Measurements from ENCODE around the gene NAGA. TPM values are rescaled to one million over a fixed set of nuclear protein-coding genes. Genes with fewer than 3 reads are reported as not detected.
"Not testable (repeated sequence)": the region's sequence is repeated elsewhere in the genome, so short reads cannot be mapped to it uniquely, and the experiment has no call there.

The NAGA gene
- total and polyA plus RNA-seq, 2 experiments from 2014 or later, result 25.9 to 40.4 TPM

- TF ChIP-seq EZH2 (IDR thresholded peaks at IDR 0.05; ENCODE audit: insufficient read depth, poor library complexity, severe bottlenecking) (no peak), EZH2phosphoT487 (IDR thresholded peaks at IDR 0.05; ENCODE audit: insufficient read depth, low read depth) (no peak)
- Histone ChIP-seq H3K4me1 (ENCODE audit: insufficient read depth) (peaks cover 24% of the 10 kb centered on the region), H3K9ac (no peak overlapping the region), H4K20me1 (ENCODE audit: insufficient read depth) (no peaks in the 10 kb centered on the region), H3K79me2 (ENCODE audit: insufficient read depth) (peaks cover 36% of the 10 kb centered on the region), H2AFZ (peak overlapping the region; percentile 79; the same call in 1 of the 2 replicates), H3K4me3 (no peak overlapping the region), H3K36me3 (ENCODE audit: low read depth) (no peaks in the 10 kb centered on the region), H3K27me3 (replicated peaks; ENCODE audit: insufficient read depth) (no peaks in the 10 kb centered on the region), H3K9me3 (ENCODE audit: low read depth) (no peaks in the 10 kb centered on the region), H3K4me2 (ENCODE audit: unreplicated experiment) (no peak overlapping the region), H3K9me2 (ENCODE audit: insufficient read depth) (no peaks in the 10 kb centered on the region), H3K27ac (no peak overlapping the region), H3F3A (ENCODE audit: insufficient read depth) (peaks cover 22% of the 10 kb centered on the region)
- WGBS, 2 experiments (ENCODE audit: low coverage in 1 of 2, low lambda C conversion rate in 2 of 2, missing lambda C conversion rate in 2 of 2), result 68 to 71% methylated on average over 8 of the region's 8 CpGs
- DNase-seq, result peak; percentile 33
- in situ Hi-C loops (cut with MboI), result no loop called here
Observed at GRCh38 chr22:42072606-42073330, 2.2 kb upstream of the NAGA start.

- Histone ChIP-seq H3K4me3 (peak overlapping the region; percentile 71), H3K9ac (peak overlapping the region; percentile 80), H3F3A (ENCODE audit: insufficient read depth) (peaks cover 16% of the 10 kb centered on the region), H3K27ac (peak overlapping the region; percentile 88), H3K4me2 (ENCODE audit: unreplicated experiment) (peak overlapping the region; percentile 91), H3K4me1 (ENCODE audit: insufficient read depth) (peaks cover 24% of the 10 kb centered on the region), H3K79me2 (ENCODE audit: insufficient read depth) (peaks cover 35% of the 10 kb centered on the region), H2AFZ (peak overlapping the region; percentile 83)
- DNase-seq; H3K36me3 ChIP-seq (ENCODE audit: low read depth); H4K20me1 ChIP-seq (ENCODE audit: insufficient read depth); in situ Hi-C loops (cut with MboI); H3K9me3 ChIP-seq (ENCODE audit: low read depth); H3K27me3 ChIP-seq (replicated peaks; ENCODE audit: insufficient read depth); H3K9me2 ChIP-seq (ENCODE audit: insufficient read depth): not testable (repeated sequence)
- 64 to 73% methylated on average over 7 of the region's 7 CpGs for WGBS, 2 experiments (ENCODE audit: low coverage in 1 of 2, low lambda C conversion rate in 2 of 2, missing lambda C conversion rate in 2 of 2)
Observed at GRCh38 chr22:42071508-42071907, 896 bp upstream of the NAGA start.

GRCh38 chr22:42069801-42070516 lies 653 bp downstream of the NAGA start:
- peak overlapping the region; percentile 83 for H2AFZ ChIP-seq
- H3K27me3 ChIP-seq (replicated peaks; ENCODE audit: insufficient read depth), result no peaks in the 10 kb centered on the region
- 14 to 20% methylated on average over 19 of the region's 19 CpGs for WGBS, 2 experiments (ENCODE audit: low coverage in 1 of 2, low lambda C conversion rate in 2 of 2, missing lambda C conversion rate in 2 of 2)
- H3K4me1 ChIP-seq (ENCODE audit: insufficient read depth), result peaks cover 19% of the 10 kb centered on the region
- no peaks in the 10 kb centered on the region for H3K9me2 ChIP-seq (ENCODE audit: insufficient read depth)
- no peak for DNase-seq
- in situ Hi-C loops (cut with MboI), result no loop called here
- H3K4me3 ChIP-seq, result peak overlapping the region; percentile 71
- peak overlapping the region; percentile 91 for H3K4me2 ChIP-seq (ENCODE audit: unreplicated experiment)
- H3K27ac ChIP-seq, result peak overlapping the region; percentile 88
- H4K20me1 ChIP-seq (ENCODE audit: insufficient read depth), result no peaks in the 10 kb centered on the region
- TF ChIP-seq EZH2phosphoT487 (IDR thresholded peaks at IDR 0.05; ENCODE audit: insufficient read depth, low read depth), result no peak
- TF ChIP-seq EZH2 (IDR thresholded peaks at IDR 0.05; ENCODE audit: insufficient read depth, poor library complexity, severe bottlenecking), result no peak
- no peaks in the 10 kb centered on the region for H3K9me3 ChIP-seq (ENCODE audit: low read depth)
- no peaks in the 10 kb centered on the region for H3K36me3 ChIP-seq (ENCODE audit: low read depth)
- peak overlapping the region; percentile 80 for H3K9ac ChIP-seq
- peaks cover 19% of the 10 kb centered on the region for H3K79me2 ChIP-seq (ENCODE audit: insufficient read depth)
- peaks cover 9% of the 10 kb centered on the region; the same call in 1 of the 2 replicates for H3F3A ChIP-seq (ENCODE audit: insufficient read depth)

GRCh38 chr22:42068291-42068690 lies 2.3 kb downstream of the NAGA start:
- H3K27ac ChIP-seq, result no peak overlapping the region
- no peaks in the 10 kb centered on the region for H3K9me3 ChIP-seq (ENCODE audit: low read depth)
- H3K4me1 ChIP-seq (ENCODE audit: insufficient read depth), result peaks cover 13% of the 10 kb centered on the region
- no peaks in the 10 kb centered on the region for H3K27me3 ChIP-seq (replicated peaks; ENCODE audit: insufficient read depth)
- TF ChIP-seq EZH2 (IDR thresholded peaks at IDR 0.05; ENCODE audit: insufficient read depth, poor library complexity, severe bottlenecking), result no peak
- no peak for TF ChIP-seq EZH2phosphoT487 (IDR thresholded peaks at IDR 0.05; ENCODE audit: insufficient read depth, low read depth)
- H3K9me2 ChIP-seq (ENCODE audit: insufficient read depth), result no peaks in the 10 kb centered on the region
- in situ Hi-C loops (cut with MboI), result no loop called here
- no peak overlapping the region for H3K4me2 ChIP-seq (ENCODE audit: unreplicated experiment)
- H3K4me3 ChIP-seq, result no peak overlapping the region
- WGBS, 2 experiments (ENCODE audit: low coverage in 1 of 2, low lambda C conversion rate in 2 of 2, missing lambda C conversion rate in 2 of 2), result 94 to 100% methylated on average over 3 to 4 of the region's 4 CpGs
- peaks cover 3% of the 10 kb centered on the region for H3K79me2 ChIP-seq (ENCODE audit: insufficient read depth)
- H3K9ac ChIP-seq, result no peak overlapping the region
- H2AFZ ChIP-seq, result no peak overlapping the region
- no peaks in the 10 kb centered on the region for H3K36me3 ChIP-seq (ENCODE audit: low read depth)
- H3F3A ChIP-seq (ENCODE audit: insufficient read depth), result peaks cover 9% of the 10 kb centered on the region; the same call in 1 of the 2 replicates
- H4K20me1 ChIP-seq (ENCODE audit: insufficient read depth), result no peaks in the 10 kb centered on the region
- DNase-seq, result no peak
